Ishikawa (cell line): ENCODE results near the gene FGF14.

Experiments
- CEBPB ChIP-seq: IDR thresholded peaks from 2 replicates; pipeline ENCODE4 v1.6.1; 2012
- CREB1 ChIP-seq: IDR thresholded peaks from 2 replicates; pipeline ENCODE4 v1.6.1; 2012; ENCODE audit warnings: low read depth
- EGR1 ChIP-seq: IDR thresholded peaks from 2 replicates; pipeline ENCODE4 v1.6.1; 2012
- EP300 ChIP-seq: IDR thresholded peaks from 2 replicates; pipeline ENCODE4 v1.6.1; 2012; ENCODE audit warnings: borderline replicate concordance
- FOXM1 ChIP-seq: IDR thresholded peaks from 2 replicates; pipeline ENCODE4 v1.6.1; 2012; ENCODE audit warnings: low read depth, borderline replicate concordance
- NFIC ChIP-seq: IDR thresholded peaks from 2 replicates; pipeline ENCODE4 v1.6.1; 2012
- RAD21 ChIP-seq: IDR thresholded peaks from 2 replicates; pipeline ENCODE4 v1.6.1; 2012; ENCODE audit warnings: low read depth
- TAF1 ChIP-seq: IDR thresholded peaks from 2 replicates; pipeline ENCODE4 v1.6.1; 2012; ENCODE audit warnings: low read depth, mild to moderate bottlenecking
- TCF12 ChIP-seq: IDR thresholded peaks from 2 replicates; pipeline ENCODE4 v1.6.1; 2012; ENCODE audit warnings: low read depth
- TEAD4 ChIP-seq: IDR thresholded peaks from 2 replicates; pipeline ENCODE4 v1.6.1; 2012
- YY1 ChIP-seq: IDR thresholded peaks from 2 replicates; pipeline ENCODE4 v1.6.1; 2012; ENCODE audit warnings: low read depth
- ZBTB7A ChIP-seq: IDR thresholded peaks from 2 replicates; pipeline ENCODE4 v1.6.1; 2012; ENCODE audit warnings: low read depth
- TF ChIP-seq, protein P1 (sequence below): IDR thresholded peaks from 2 replicates; pipeline ENCODE4 v1.6.1; 2012
- TF ChIP-seq, protein P2 (sequence below): IDR thresholded peaks from 2 replicates; pipeline ENCODE4 v1.6.1; 2012
- TF ChIP-seq, protein P3 (sequence below): IDR thresholded peaks from 2 replicates; pipeline ENCODE4 v1.6.1; 2012; ENCODE audit warnings: low read depth, mild to moderate bottlenecking

The FGF14 gene

DNA sequence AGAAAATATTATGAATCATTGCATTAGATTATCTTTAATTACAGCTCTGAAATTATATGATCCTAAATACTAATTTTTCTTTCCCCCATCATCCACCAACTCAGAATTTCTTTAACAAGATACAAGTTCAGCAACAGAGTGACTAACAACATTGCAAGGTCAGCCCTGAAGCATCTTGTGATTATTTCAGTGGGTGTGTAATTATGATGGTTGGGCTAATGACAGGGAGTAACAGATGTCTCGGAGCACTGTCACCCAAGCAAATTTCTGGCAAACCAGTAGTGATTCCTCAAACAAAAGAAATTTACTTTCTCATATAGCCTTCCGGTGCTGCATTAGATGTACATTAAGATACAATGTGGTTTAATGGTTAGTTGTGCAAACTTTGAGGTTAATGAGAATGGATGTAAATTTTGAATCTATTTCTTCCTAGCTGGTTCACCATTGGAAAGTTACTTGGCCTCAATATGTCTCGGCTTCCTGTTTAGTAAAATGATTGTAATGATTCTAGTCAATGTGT, 710.4 kb downstream of the FGF14 start:
- TF ChIP-seq ZBTB7A (no peak), TAF1 (no peak), CREB1 (no peak), EGR1 (no peak), RAD21 (no peak), EP300 (no peak), FOXM1 (no peak), NFIC (no peak), TEAD4 (no peak), CEBPB (no peak), TCF12 (no peak)
- TF ChIP-seq, protein P1, sequence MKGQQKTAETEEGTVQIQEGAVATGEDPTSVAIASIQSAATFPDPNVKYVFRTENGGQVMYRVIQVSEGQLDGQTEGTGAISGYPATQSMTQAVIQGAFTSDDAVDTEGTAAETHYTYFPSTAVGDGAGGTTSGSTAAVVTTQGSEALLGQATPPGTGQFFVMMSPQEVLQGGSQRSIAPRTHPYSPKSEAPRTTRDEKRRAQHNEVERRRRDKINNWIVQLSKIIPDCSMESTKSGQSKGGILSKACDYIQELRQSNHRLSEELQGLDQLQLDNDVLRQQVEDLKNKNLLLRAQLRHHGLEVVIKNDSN: no peak
- TF ChIP-seq, protein P2, sequence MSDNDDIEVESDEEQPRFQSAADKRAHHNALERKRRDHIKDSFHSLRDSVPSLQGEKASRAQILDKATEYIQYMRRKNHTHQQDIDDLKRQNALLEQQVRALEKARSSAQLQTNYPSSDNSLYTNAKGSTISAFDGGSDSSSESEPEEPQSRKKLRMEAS: no peak
- TF ChIP-seq, protein P3, sequence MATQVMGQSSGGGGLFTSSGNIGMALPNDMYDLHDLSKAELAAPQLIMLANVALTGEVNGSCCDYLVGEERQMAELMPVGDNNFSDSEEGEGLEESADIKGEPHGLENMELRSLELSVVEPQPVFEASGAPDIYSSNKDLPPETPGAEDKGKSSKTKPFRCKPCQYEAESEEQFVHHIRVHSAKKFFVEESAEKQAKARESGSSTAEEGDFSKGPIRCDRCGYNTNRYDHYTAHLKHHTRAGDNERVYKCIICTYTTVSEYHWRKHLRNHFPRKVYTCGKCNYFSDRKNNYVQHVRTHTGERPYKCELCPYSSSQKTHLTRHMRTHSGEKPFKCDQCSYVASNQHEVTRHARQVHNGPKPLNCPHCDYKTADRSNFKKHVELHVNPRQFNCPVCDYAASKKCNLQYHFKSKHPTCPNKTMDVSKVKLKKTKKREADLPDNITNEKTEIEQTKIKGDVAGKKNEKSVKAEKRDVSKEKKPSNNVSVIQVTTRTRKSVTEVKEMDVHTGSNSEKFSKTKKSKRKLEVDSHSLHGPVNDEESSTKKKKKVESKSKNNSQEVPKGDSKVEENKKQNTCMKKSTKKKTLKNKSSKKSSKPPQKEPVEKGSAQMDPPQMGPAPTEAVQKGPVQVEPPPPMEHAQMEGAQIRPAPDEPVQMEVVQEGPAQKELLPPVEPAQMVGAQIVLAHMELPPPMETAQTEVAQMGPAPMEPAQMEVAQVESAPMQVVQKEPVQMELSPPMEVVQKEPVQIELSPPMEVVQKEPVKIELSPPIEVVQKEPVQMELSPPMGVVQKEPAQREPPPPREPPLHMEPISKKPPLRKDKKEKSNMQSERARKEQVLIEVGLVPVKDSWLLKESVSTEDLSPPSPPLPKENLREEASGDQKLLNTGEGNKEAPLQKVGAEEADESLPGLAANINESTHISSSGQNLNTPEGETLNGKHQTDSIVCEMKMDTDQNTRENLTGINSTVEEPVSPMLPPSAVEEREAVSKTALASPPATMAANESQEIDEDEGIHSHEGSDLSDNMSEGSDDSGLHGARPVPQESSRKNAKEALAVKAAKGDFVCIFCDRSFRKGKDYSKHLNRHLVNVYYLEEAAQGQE: no peak

DNA sequence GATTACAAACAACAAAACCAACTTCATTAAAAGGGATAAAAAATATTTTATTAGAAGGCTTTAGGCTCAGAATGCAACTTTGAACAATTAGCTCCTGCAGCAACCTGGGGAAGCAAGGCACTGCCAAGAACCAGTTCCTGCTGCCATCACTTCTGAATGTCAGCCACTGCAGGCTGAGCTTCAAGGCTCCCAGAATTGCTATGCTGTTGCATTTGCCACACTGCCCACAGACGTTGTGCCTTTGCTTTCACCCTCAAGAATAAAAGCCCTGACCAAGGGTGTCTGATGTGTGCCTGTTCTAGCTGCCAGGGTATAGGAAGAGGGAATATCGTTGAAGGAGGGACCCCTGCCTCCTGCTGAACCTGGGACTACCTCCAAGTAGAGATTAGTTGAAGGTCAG, 711.0 kb downstream of the FGF14 start:
- TF ChIP-seq RAD21 (no peak), EP300 (no peak), CREB1 (no peak)
- TF ChIP-seq, protein P2: no peak

DNA sequence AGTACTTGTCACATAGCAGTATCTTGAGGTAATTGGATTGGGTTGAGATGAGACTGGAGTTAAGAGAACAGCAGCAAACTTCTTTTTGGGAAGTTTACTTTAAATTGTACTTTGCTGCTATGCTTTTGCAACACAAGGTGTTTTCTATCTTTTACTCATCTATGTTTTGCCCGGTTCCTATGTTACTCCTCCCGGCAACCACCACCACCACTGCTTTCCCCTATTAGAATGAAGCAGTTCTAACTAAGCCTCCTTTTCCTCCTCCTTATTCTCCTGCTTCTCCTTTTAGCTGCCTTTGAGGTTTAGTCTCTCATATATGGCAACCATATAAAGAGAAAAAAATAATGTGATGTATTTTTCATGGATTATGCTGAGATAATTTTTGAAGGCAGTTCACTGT, 715.8 kb downstream of the FGF14 start:
- TF ChIP-seq, protein P1: no peak
- no peak for TF ChIP-seq TCF12

DNA sequence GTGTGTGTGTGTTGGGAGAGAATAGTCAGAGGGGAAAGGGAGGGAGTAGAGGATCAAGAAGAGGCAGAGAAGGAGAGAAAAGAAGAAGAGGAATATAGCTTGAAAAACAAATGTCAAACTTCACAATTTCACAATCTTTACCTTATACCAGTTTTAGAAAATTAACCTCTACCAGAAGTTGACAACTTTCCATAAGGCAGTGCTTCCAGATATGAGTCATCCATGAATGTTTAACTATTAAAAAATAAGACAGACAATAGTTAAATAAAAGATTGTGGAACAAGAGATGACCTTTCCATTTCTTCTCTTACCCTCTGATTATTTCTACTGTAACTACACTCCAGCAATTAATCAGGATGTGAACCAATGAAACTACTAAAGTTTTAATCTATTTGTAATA, 720.0 kb downstream of the FGF14 start:
- TF ChIP-seq CEBPB (no peak), RAD21 (no peak), YY1 (no peak), TEAD4 (no peak)
- TF ChIP-seq, protein P1: no peak
- TF ChIP-seq, protein P2: no peak

DNA sequence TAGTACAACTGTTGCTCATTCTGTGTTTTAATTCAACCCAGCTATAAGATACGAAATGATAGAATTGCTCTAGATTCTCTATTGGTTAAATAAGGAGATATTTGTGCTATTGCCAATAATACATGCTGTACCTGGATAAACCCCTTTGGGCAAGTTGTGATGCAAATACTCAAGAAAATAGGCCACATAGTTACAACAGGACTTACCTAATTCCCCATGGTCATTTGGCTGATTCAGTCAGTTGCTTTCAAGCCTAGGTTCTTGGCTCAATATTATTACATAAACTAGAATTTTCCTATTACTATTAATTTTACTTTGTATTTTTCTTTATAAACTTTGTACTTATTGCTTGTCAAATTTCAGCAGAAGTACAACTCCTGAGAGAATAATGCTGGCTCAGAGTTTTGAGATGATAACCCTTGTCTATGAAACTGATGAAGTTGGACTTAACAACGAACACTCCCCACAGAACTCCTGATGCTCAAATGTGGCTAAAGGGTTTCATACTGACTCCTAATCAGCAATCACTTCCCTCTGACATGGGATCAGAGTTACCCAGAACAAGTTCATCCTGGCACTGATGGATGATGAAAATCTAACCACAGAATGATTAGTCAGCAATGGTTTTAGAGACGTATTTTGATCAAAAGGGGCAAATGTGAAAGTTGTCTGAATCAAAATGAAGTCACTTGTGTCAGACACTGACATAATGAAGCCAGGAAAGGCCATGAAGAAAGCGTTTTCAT, 728.3 kb downstream of the FGF14 start:
- TF ChIP-seq TAF1: no peak
- no peak for TF ChIP-seq YY1
- no peak for TF ChIP-seq ZBTB7A
- TF ChIP-seq, protein P3: no peak
- TF ChIP-seq, protein P2: no peak
- TF ChIP-seq EP300: no peak
- TF ChIP-seq FOXM1: no peak
- TF ChIP-seq CEBPB: no peak
- TF ChIP-seq NFIC: no peak
- no peak for TF ChIP-seq EGR1
- no peak for TF ChIP-seq CREB1
- no peak for TF ChIP-seq TEAD4
- no peak for TF ChIP-seq RAD21
- no peak for TF ChIP-seq TCF12
- TF ChIP-seq, protein P1: no peak
